Lung (tissue), 12 donors: ENCODE data around the gene ABCB6. TPM values are rescaled to one million over a fixed set of nuclear protein-coding genes. Genes with fewer than 3 reads are reported as not detected.

Experiments
- ATAC-seq: fragments of 200-7000 bp; cut with Tn5 transposase; one replicate; pipeline ENCODE4 v1.9.1; 2020; ENCODE audit warnings: moderate number of reproducible peaks; ENCODE audit not compliant: insufficient read depth, low FRiP score
- DNase-seq, 3 donors: peaks; one replicate each; pipeline ENCODE4 v3.0.0-alpha.2; 2013 to 2017
- H3K27ac ChIP-seq, 2 donors: one replicate each; pipeline ENCODE4 v1.5.1; 2013; ENCODE audit warnings: mild to moderate bottlenecking in 2 of 2, moderate library complexity in 2 of 2, control low read depth in 1 of 2, inconsistent platforms in 1 of 2, low read depth in 1 of 2, low read length in 1 of 2
- H3K27me3 ChIP-seq, 3 donors: one replicate each; pipeline ENCODE4 v1.5.1; 2013; ENCODE audit warnings: low read length in 2 of 3; ENCODE audit not compliant: control insufficient read depth in 3 of 3, insufficient read depth in 3 of 3
- H3K36me3 ChIP-seq, 4 donors: one replicate each; pipeline ENCODE4 v1.5.1; 2013; ENCODE audit warnings: low read length in 4 of 4, mild to moderate bottlenecking in 1 of 4, moderate library complexity in 1 of 4; ENCODE audit not compliant: control insufficient read depth in 4 of 4, insufficient read depth in 4 of 4
- H3K4me1 ChIP-seq, 5 donors: one replicate each; pipeline ENCODE4 v1.5.1; 2013; ENCODE audit warnings: low read length in 5 of 5, mild to moderate bottlenecking in 2 of 5, moderate library complexity in 1 of 5; ENCODE audit not compliant: control insufficient read depth in 5 of 5, insufficient read depth in 5 of 5
- H3K4me3 ChIP-seq: one replicate; pipeline ENCODE4 v1.5.1; 2013; ENCODE audit warnings: mild to moderate bottlenecking, control low read depth, moderate library complexity
- H3K9ac ChIP-seq, 2 donors: one replicate each; pipeline ENCODE4 v1.5.1; 2013; ENCODE audit warnings: low read length in 2 of 2, control low read depth in 1 of 2; ENCODE audit not compliant: insufficient read depth in 1 of 2
- H3K9me3 ChIP-seq, 4 donors: one replicate each; pipeline ENCODE4 v1.5.1; 2013; ENCODE audit warnings: low read length in 3 of 4, mild to moderate bottlenecking in 1 of 4, moderate library complexity in 1 of 4; ENCODE audit not compliant: control insufficient read depth in 4 of 4, insufficient read depth in 3 of 4
- WGBS, 2 donors: extraction: QIAGEN DNeasy Blood & Tissue Kit; methylation state at CpG; one replicate each; pipeline ENCODE4 v1.1.7; 2013; 5-methylcytosine and 5-hydroxymethylcytosine counted together
- polyA plus RNA-seq, 2 donors: library from polyadenylated mRNA; stranded (reverse); fragments of 200-250 nt; gene quantifications; one replicate each; pipeline ENCODE4 v1.2.1, GENCODE V29; 2013
- total RNA-seq, 2 donors: library from RNA; depleted of rRNA in 1 of 2; stranded (reverse); fragments of >200 nt in 1 of 2; gene quantifications; one replicate each; pipeline ENCODE4 v1.2.1, GENCODE V29; 2014 to 2021
- TF ChIP-seq, protein P1 (sequence below): IDR thresholded peaks from 2 replicates; pipeline ENCODE4 v1.5.1; 2012; ENCODE audit warnings: mild to moderate bottlenecking; ENCODE audit errors: control extremely low read depth, extremely low read depth
- donor health status: control.
- donor health status: control.
- donor health status: Bipolar disorder and iron deficiency.
- donor health status: healthy.
- donor health status: DM: yes; HTN: yes; CAD: no.

ABCB6 gene
- total and polyA plus RNA-seq, 4 donors: 17.2 to 49.4 (median 34.0) TPM

DNA sequence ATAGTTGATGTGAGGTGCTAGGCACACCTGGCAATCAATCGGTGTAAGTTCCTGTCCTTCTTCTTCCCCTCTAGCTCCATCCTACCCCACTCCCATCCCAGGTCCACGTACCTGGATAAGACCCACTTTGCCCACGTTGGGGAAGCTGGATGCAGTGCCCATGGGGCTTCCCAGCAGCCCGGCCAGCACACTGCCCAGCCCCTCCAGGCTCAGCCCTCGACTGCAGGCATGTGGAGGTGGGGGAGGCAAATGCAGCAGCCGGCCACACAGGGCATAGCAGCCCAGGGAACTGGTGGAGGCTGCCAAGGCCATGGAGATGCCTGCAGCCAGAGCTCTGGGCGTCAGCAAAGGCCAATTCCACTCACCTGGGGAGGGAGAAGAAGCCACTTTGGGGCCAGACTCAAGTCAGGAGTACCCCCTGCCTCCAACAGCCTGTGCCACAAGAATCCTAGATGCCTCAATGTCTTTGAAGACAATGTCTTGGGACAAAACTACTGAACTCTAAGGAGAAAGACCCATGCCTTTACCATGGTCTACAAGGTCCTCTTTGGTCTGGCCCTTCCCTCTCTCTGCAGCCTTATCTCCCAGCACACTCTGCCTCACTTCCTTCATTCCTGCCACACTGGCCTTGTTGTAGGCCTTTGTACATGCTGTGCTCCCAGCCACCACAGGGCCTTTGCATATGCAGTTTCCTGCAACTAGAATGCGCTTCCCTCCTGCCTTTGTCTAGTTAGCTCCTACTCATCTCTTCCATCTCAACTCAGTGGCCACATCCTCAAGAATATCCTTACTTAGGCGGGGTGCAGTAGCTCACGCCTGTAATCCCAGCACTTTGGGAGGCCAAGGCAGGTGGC lies 53.5 kb downstream of the ABCB6 start:
- H3K9ac ChIP-seq: no peak overlapping the region
- WGBS, 2 donors: 92% methylated on average over 10 of the region's 10 CpGs

DNA sequence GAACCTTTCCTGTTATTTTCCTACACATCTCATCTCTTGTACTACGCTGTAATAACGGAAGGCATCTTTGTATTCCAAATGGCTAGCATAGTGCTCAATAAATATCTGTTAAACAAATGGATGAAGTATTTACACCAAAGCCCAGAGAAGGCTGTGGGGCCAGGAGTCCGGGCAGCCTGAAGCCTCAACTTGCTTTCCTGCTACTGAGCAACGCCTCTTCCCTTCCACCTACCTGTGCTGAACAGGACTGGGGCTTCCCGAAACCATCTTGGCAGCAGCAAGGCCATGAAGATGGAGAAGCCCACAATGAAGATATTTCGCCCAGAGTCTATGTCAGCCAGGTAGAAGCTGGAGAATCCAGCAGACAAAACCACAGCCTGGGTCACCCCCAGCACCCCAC lies 55.6 kb downstream of the ABCB6 start:
- ATAC-seq (no peak), DNase-seq (no peak)
- TF ChIP-seq, protein P1, sequence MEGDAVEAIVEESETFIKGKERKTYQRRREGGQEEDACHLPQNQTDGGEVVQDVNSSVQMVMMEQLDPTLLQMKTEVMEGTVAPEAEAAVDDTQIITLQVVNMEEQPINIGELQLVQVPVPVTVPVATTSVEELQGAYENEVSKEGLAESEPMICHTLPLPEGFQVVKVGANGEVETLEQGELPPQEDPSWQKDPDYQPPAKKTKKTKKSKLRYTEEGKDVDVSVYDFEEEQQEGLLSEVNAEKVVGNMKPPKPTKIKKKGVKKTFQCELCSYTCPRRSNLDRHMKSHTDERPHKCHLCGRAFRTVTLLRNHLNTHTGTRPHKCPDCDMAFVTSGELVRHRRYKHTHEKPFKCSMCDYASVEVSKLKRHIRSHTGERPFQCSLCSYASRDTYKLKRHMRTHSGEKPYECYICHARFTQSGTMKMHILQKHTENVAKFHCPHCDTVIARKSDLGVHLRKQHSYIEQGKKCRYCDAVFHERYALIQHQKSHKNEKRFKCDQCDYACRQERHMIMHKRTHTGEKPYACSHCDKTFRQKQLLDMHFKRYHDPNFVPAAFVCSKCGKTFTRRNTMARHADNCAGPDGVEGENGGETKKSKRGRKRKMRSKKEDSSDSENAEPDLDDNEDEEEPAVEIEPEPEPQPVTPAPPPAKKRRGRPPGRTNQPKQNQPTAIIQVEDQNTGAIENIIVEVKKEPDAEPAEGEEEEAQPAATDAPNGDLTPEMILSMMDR: no peak
- Histone ChIP-seq H3K9ac (no peak overlapping the region), H3K4me1 (peaks cover 0 to 5% (median 5%) of the 10 kb centered on the region in 5 donors), H3K9me3 (no peaks in the 10 kb centered on the region), H3K36me3 (peaks cover 0 to 2% (median 0%) of the 10 kb centered on the region in 4 donors), H3K27me3 (no peaks in the 10 kb centered on the region), H3K27ac (no peak overlapping the region), H3K4me3 (no peak overlapping the region)
- WGBS, 2 donors: 93 to 96% methylated on average over 6 of the region's 6 CpGs

More for the DNA sequence above, 53.5 kb downstream of the ABCB6 start:
- no peak for ATAC-seq
- Histone ChIP-seq H3K27me3 (no peaks in the 10 kb centered on the region), H3K4me3 (no peak overlapping the region), H3K9me3 (no peaks in the 10 kb centered on the region), H3K36me3 (peaks cover 0 to 2% (median 0%) of the 10 kb centered on the region in 4 donors), H3K27ac (no peak overlapping the region), H3K4me1 (no peaks in the 10 kb centered on the region)
- TF ChIP-seq, protein P1: no peak
- no peak for DNase-seq

DNA sequence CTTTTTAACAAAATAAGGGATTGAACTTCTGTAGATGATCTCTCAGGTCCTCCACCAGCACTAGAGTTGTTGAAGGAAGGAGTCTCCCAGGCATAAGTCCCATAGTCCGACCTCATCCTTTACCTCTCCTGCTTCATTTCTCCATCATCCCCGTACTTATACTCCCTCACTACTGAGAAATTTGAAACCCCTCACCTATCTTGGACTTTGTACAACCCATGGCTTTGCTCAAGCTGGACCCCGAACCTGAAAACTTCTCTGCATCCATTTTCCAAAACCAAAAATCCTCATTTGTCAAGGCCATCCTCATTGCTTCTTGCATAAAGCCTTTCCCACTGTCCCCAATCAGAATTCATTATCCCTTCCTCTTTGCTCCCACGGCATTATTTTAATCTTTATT lies 57.7 kb downstream of the ABCB6 start:
- Histone ChIP-seq H3K9me3 (no peaks in the 10 kb centered on the region), H3K4me1 (peaks cover 0 to 5% (median 5%) of the 10 kb centered on the region in 5 donors), H3K9ac (no peak overlapping the region), H3K27ac (peak overlapping the region in 1 of 2 donors; percentile 97), H3K4me3 (no peak overlapping the region), H3K36me3 (peaks cover 3 to 7% (median 7%) of the 10 kb centered on the region in 4 donors), H3K27me3 (no peaks in the 10 kb centered on the region)
- WGBS, 2 donors: 75 to 77% methylated on average over 4 of the region's 4 CpGs
- DNase-seq (no peak), ATAC-seq (no peak)
- TF ChIP-seq, protein P1: no peak
